ENCODE measurements around the gene SGIP1. TPM values are rescaled to one million over a fixed set of nuclear protein-coding genes. Genes with fewer than 3 reads are reported as not detected.

SGIP1 gene
- total and polyA plus RNA-seq, 2 of the 4 experiments (the other 2 are of a cell fraction) = 27.1 to 42.7 TPM

GRCh38 chr1:66624412-66625060 is 90.6 kb downstream of the SGIP1 start:
- Histone ChIP-seq H4K5ac (ENCODE audit: low read depth, low read length) (no peak overlapping the region; the same call in 1 of the 2 replicates), H3K79me1 (ENCODE audit: low read depth in 1 of 2, low read length in 2 of 2) (peaks cover 34 to 71% of the 10 kb centered on the region in 2 experiments), H3K56ac (ENCODE audit: extremely low read depth, insufficient read depth, low read length) (no peak overlapping the region), H3K4me1 (ENCODE audit: control insufficient read depth, insufficient read depth, low read length) (peaks cover 3% of the 10 kb centered on the region), H4K8ac (ENCODE audit: low read depth in 2 of 2, low read length in 2 of 2) (no peak overlapping the region), H3K14ac (replicated peaks; ENCODE audit: low read depth, low read length) (no peak overlapping the region), H3K4me3 (ENCODE audit: insufficient read depth, low read depth, low read length) (no peak overlapping the region), H3K4ac (ENCODE audit: low read depth, low read length) (no peak overlapping the region), H2BK120ac (ENCODE audit: low read depth, low read length) (0 out of 2 replicates have a peak overlapping the region, but pooled peaks have one; percentile 25), H2BK15ac (ENCODE audit: low read depth, low read length) (no peak overlapping the region), H3K18ac (ENCODE audit: low read depth, low read length) (peak overlapping the region; percentile 72; the same call in 1 of the 2 replicates), H3K9me1 (ENCODE audit: insufficient read depth, low read length) (peaks cover 11% of the 10 kb centered on the region), H3K4me2 (ENCODE audit: low read depth, low read length) (no peak overlapping the region), H3K27ac (ENCODE audit: insufficient read depth, low read length) (no peak overlapping the region), H2BK20ac (ENCODE audit: low read depth, low read length) (no peak overlapping the region), H4K91ac (ENCODE audit: insufficient read depth, low read depth, low read length) (no peak overlapping the region), H3K36me3 (ENCODE audit: control insufficient read depth, insufficient read depth, low read length) (peaks cover 24% of the 10 kb centered on the region), H2AFZ (replicated peaks; ENCODE audit: low read length, poor library complexity) (no peak overlapping the region), H3K9ac (ENCODE audit: low read depth, low read length) (no peak overlapping the region), H3K27me3 (ENCODE audit: control insufficient read depth, insufficient read depth, low read length) (no peaks in the 10 kb centered on the region), H2AK9ac (replicated peaks; ENCODE audit: low read depth, low read length, poor library complexity) (no peak overlapping the region), H4K20me1 (ENCODE audit: insufficient read depth, low read length) (peaks cover 15% of the 10 kb centered on the region; the same call in 1 of the 2 replicates), H2BK5ac (ENCODE audit: low read depth, low read length, poor library complexity, severe bottlenecking) (peak overlapping the region; percentile 75), H3K23ac (ENCODE audit: low read depth, low read length) (no peak overlapping the region), H2AK5ac (ENCODE audit: low read depth, low read length) (peak overlapping the region; percentile 17; the same call in 1 of the 2 replicates), H3K9me3 (ENCODE audit: control insufficient read depth, insufficient read depth, low read length) (no peaks in the 10 kb centered on the region)
- DNase-seq (peak; percentile 77), ATAC-seq (ENCODE audit: low read depth) (peak; percentile 69)
- TF ChIP-seq FOS (IDR thresholded peaks at IDR 0.05; ENCODE audit: low read depth, low read length) (peak; percentile 81), ELK1 (IDR thresholded peaks at IDR 0.05; ENCODE audit: borderline replicate concordance, low read depth, low read length) (no peak)
- in situ Hi-C loops (cut with MboI; ENCODE audit: low sequenced_read_pairs) (no loop called here), dilution Hi-C loops (cut with HindIII; ENCODE audit: low sequenced_read_pairs, unreplicated experiment) (no loop called here), intact Hi-C loops (cut with micrococcal nuclease) (no loop called here)
- no CpG with 5 or more reads among the region's 1 CpG for WGBS, 2 experiments (ENCODE audit: extremely low coverage in 2 of 2, insufficient read length in 1 of 2)
- POLR2A ChIA-PET (ENCODE audit: unreplicated experiment) = no interaction called here
- CTCF ChIA-PET = interaction anchor here (0.6 kb wide), 1 partner anchor 160 kb away, joined by 3 read pairs; no protein-coding TSS in a partner anchor
- no TSS peak for BruUV-seq (replicated peaks)

Measured in IMR-90 (cell line).